HCEC 1CT (cell line): ENCODE results near the gene C6orf132.
A peak's percentile ranks its signal among the peaks of the same experiment; 100 is the strongest.
"Not testable (repeated sequence)": the region's sequence is repeated elsewhere in the genome, so short reads cannot be mapped to it uniquely, and the experiment has no call there.

Source experiments
- DNase-seq: peaks from one replicate; pipeline ENCODE4 v3.0.0-alpha.2; 2017

The C6orf132 gene

GRCh38 chr6:42162384-42162783, 20.0 kb upstream of the C6orf132 start:
- no peak for DNase-seq

- DNase-seq, result no peak
Measured at GRCh38 chr6:42159431-42160024, 17.1 kb upstream of the C6orf132 start.

- no peak for DNase-seq
Measured at GRCh38 chr6:42158631-42159030, 16.2 kb upstream of the C6orf132 start.

- DNase-seq, result no peak
Measured at GRCh38 chr6:42158011-42158410, 15.6 kb upstream of the C6orf132 start.

GRCh38 chr6:42156638-42157037, 14.2 kb upstream of the C6orf132 start:
- no peak for DNase-seq

- no peak for DNase-seq
Measured at GRCh38 chr6:42155293-42155692, 12.9 kb upstream of the C6orf132 start.

GRCh38 chr6:42154461-42155209, 12.2 kb upstream of the C6orf132 start:
- no peak for DNase-seq

- no peak for DNase-seq
Measured at GRCh38 chr6:42153921-42154320, 11.5 kb upstream of the C6orf132 start.

- DNase-seq, result not testable (repeated sequence)
Measured at GRCh38 chr6:42152528-42153213, 10.3 kb upstream of the C6orf132 start.

GRCh38 chr6:42152024-42152423, 9.6 kb upstream of the C6orf132 start:
- DNase-seq, result no peak

- DNase-seq, result no peak
Measured at GRCh38 chr6:42150254-42150653, 7.8 kb upstream of the C6orf132 start.

- no peak for DNase-seq
Measured at GRCh38 chr6:42148058-42148457, 5.6 kb upstream of the C6orf132 start.

GRCh38 chr6:42147138-42147562, 4.7 kb upstream of the C6orf132 start:
- no peak for DNase-seq

GRCh38 chr6:42141603-42142117, 760 bp downstream of the C6orf132 start:
- no peak for DNase-seq

- DNase-seq, result no peak
Measured at GRCh38 chr6:42140756-42141602, 1.4 kb downstream of the C6orf132 start.

- DNase-seq, result no peak
Measured at GRCh38 chr6:42140032-42140431, 2.4 kb downstream of the C6orf132 start.

GRCh38 chr6:42138630-42139619, 3.5 kb downstream of the C6orf132 start:
- DNase-seq, result no peak

- DNase-seq, result no peak
Measured at GRCh38 chr6:42138190-42138589, 4.2 kb downstream of the C6orf132 start.

GRCh38 chr6:42137194-42137753, 5.1 kb downstream of the C6orf132 start:
- DNase-seq, result no peak

- DNase-seq, result peak; percentile 70
Measured at GRCh38 chr6:42136508-42137193, 5.8 kb downstream of the C6orf132 start.

- DNase-seq, result no peak
Measured at GRCh38 chr6:42135722-42136121, 6.7 kb downstream of the C6orf132 start.
